Measurements from ENCODE around the gene SENP5.

DNA sequence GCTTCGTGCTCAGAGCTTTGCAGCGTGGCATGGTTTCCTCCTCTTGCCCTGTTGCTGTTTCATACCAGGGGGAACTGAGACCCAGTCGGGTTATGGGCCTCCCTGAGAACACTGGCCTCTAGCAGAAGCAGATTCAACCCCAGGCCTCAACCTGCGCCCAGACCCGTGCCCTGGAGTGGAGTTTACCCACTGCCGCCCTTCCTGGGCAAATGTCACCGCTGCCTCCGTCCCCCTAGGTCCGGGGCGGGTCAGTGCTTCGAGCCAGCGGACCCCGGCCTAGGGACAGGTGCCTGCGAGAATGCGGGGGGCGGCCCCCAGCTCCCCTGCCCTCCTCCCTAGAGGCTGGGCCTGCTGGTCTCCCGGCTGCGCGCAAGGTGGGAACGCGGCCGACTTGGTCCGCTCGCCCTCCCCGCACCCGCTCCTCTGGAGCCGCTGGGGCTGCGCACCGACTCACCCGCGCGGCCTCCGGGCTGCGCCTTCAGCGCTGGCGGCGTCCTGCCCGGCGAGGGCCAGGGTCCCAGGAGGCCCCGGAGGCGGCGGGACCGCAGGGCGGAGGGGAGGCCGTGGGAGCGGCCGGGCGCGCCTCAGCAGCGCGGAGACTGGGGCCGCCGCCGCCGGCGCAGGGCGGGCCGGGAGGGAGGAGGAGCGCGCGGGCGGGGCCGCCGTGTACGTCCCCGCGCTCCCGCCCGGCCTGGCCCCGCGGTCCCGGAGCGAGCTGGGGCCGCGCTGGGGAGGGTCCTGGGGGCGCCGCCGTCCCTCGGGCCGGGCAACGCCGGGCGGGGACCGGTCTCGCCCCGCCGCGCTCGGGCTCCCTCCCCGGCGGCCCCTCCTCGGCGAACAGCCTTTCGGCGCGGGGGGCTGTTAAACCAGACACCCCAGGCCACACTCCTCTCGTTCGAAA, 100.8 kb downstream of the SENP5 start, which contains the start of gene PIGZ:
- TF ChIP-seq, protein P1, sequence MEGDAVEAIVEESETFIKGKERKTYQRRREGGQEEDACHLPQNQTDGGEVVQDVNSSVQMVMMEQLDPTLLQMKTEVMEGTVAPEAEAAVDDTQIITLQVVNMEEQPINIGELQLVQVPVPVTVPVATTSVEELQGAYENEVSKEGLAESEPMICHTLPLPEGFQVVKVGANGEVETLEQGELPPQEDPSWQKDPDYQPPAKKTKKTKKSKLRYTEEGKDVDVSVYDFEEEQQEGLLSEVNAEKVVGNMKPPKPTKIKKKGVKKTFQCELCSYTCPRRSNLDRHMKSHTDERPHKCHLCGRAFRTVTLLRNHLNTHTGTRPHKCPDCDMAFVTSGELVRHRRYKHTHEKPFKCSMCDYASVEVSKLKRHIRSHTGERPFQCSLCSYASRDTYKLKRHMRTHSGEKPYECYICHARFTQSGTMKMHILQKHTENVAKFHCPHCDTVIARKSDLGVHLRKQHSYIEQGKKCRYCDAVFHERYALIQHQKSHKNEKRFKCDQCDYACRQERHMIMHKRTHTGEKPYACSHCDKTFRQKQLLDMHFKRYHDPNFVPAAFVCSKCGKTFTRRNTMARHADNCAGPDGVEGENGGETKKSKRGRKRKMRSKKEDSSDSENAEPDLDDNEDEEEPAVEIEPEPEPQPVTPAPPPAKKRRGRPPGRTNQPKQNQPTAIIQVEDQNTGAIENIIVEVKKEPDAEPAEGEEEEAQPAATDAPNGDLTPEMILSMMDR (IDR thresholded peaks at IDR 0.05; ENCODE audit: insufficient read depth, low read length, poor library complexity, severe bottlenecking) = no peak
- no peak for TF ChIP-seq EZH2phosphoT487 (conservative IDR thresholded peaks at IDR 0.05; ENCODE audit: low read length)

Data from SU-DHL-6 (cell line).